ENCODE measurements around the gene GDF11.

GDF11 gene

DNA sequence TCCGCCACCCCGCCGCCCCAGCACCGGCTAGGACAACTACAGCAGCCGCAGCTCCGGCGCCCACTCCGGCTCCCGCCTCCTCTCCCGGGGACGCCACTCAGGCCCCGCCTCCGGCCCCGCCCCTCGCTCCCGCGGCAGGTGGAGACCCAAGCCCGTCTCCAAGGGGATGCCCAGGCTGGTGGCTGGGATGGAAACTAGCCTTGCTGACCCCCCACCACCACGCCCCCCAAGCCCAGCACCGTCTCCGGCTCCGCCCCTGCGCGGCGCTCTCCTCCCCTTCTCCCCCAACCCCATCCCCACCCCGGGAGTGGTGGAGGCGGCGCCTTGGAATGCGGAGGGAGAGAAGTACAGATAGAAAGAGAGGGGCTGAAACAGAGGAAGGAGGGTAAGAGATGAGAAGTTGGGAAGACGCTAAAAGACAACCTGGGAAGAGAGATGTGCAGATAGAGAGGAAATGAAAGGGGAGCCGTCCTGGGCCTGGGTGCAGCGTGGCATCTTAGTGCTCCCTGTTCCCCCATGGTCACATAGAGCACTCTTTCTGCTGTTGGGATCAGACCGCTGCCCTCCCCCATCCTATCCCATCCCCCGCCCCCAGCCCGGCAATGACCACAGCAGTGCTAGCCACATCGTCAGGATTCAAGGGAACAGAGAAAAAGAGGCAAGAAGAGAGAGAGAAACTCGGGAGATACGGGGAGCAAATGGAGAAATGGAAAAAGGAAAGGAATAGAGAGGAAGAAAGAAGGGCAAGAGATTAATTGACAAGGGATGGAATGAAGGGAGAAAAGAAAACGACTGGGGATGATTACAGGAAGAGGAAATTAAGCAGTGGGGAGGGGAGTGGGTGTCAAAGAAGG lies 34.9 kb upstream of the GDF11 start, which contains the start of gene ITGA7:
Gene ITGA7 (minus strand): TSS at position 64 of the 854 bp plus-strand sequence. CDS start 222 bp downstream, outside the sequence.
- H3K9me3 ChIP-seq (ENCODE audit: control insufficient read depth in 1 of 2, low read length in 2 of 2): no peaks in the 10 kb centered on the region
- H3K4me1 ChIP-seq (ENCODE audit: control insufficient read depth in 1 of 2, insufficient read depth in 2 of 2, low read length in 2 of 2): peaks cover 4 to 23% of the 10 kb centered on the region in 2 donors
- peak within 1 kb of the TSS; percentile 59 to 80 for H3K4me3 ChIP-seq (ENCODE audit: low read depth in 1 of 2, low read length in 2 of 2)
- H3K27me3 ChIP-seq (ENCODE audit: low read depth, low read length): no peaks in the 10 kb centered on the region
- peak within 1 kb of the TSS; percentile 91 for H3K27ac ChIP-seq (ENCODE audit: low read length)
- no peaks in the 10 kb centered on the region for H3K36me3 ChIP-seq (ENCODE audit: control insufficient read depth in 1 of 2, insufficient read depth in 2 of 2, low read length in 2 of 2)

DNA sequence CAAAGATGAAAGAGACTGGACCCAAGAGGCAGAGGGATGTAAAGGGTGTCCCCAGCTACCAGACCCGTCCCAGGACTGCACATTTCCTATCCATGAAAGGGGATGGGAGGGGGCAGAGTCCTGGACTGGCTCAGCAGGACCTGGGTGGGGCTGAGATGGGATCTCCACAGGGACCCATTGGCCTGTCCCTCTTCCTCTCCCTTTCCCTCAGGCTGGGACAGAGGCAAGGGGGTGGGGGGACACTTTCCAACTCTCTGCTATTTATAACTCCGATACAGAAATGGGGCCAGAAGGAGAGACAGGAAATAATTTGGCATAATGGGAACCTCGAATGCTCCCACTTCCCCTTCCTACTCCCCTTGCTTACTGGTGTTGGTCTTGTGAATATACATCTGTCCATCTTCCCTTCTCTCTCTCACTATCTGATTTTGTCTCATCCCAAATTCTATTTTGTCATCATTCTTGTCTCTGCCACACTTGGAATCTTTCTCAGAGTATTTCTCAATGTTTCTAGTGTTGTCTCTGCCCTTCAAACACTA lies 34.2 kb upstream of the GDF11 start:
- Histone ChIP-seq H3K27me3 (ENCODE audit: low read depth, low read length) (no peaks in the 10 kb centered on the region), H3K4me3 (ENCODE audit: low read depth in 1 of 2, low read length in 2 of 2) (peak overlapping the region; percentile 35 to 80), H3K36me3 (ENCODE audit: control insufficient read depth in 1 of 2, insufficient read depth in 2 of 2, low read length in 2 of 2) (no peaks in the 10 kb centered on the region), H3K27ac (ENCODE audit: low read length) (peak overlapping the region; percentile 76), H3K4me1 (ENCODE audit: control insufficient read depth in 1 of 2, insufficient read depth in 2 of 2, low read length in 2 of 2) (peaks cover 4 to 27% of the 10 kb centered on the region in 2 donors), H3K9me3 (ENCODE audit: control insufficient read depth in 1 of 2, low read length in 2 of 2) (no peaks in the 10 kb centered on the region)

DNA sequence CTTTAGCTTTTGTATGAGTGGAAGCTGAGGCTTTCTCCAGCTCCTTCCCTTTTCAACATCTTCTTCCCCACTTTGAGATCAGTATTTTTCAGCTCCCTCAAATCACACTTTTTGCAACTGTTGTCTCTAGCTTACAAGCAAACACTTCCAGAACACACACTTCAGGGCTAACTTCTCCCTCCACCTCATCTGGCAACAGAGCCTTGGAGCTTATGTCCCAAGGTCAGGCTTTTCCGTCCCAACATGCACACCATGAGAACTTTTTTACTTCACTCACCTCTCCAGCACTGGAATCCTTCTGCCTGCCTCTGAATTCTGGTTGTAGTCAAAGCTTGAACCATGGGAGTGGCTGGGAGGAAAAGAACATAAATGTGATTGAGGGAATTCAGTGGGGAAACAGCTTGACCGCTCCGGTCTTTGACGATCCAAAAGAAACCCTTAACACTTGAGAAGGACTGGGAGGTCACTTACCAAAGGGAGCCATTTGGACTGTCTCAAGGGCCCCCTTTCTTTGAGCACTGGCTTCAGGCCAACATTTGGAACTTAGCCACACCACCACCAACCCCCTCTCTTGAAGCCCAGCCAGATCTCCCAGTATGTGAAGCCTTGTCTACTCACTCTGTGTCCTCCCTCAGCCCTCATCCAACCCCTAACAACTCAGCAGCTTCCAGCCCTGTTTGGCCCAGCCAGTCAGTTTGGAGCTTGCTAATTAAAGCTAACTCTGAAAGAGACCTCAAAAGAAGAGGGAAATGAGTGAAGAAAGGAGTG lies 31.0 kb upstream of the GDF11 start:
- H3K4me3 ChIP-seq (ENCODE audit: low read depth in 1 of 2, low read length in 2 of 2): no peak overlapping the region
- H3K4me1 ChIP-seq (ENCODE audit: control insufficient read depth in 1 of 2, insufficient read depth in 2 of 2, low read length in 2 of 2): peaks cover 14 to 39% of the 10 kb centered on the region in 2 donors
- H3K27ac ChIP-seq (ENCODE audit: low read length): peak overlapping the region; percentile 28
- no peaks in the 10 kb centered on the region for H3K27me3 ChIP-seq (ENCODE audit: low read depth, low read length)
- no peaks in the 10 kb centered on the region for H3K36me3 ChIP-seq (ENCODE audit: control insufficient read depth in 1 of 2, insufficient read depth in 2 of 2, low read length in 2 of 2)
- H3K9me3 ChIP-seq (ENCODE audit: control insufficient read depth in 1 of 2, low read length in 2 of 2): no peaks in the 10 kb centered on the region

DNA sequence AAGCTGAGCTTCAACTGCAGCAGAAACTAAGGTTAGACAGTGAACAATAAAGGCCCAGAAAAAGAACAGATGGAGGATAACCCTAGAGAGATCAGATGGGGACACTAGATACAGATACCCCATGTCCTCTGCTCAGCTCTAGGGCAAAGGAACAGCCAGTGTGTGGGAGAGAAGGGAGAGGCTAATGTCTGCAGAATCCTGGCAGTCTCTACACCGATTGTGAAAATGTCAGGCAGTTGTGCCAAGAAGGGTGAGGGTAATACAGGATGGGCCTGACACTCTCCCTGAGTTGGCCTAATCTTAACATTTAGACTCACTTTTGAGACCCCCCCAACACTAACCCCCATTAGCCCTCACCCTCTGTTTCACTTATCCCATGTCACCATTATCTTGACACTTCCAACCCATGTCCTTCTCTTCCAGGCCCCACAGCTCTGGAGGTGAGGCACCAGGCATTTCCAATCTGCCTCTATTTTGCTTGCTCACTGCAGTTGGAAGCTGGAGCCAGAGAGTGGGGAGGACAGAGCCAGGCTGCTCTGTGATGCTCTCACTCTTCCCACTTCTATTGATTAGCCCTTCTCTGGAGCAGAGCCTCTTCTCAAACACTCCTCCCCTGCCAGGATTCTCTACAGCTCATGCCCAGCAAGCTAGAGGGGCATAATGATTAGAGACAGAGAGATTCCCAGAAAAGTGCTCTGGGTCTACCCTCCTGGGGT lies 30.1 kb upstream of the GDF11 start:
- Histone ChIP-seq H3K27me3 (ENCODE audit: low read depth, low read length) (no peaks in the 10 kb centered on the region), H3K9me3 (ENCODE audit: control insufficient read depth in 1 of 2, low read length in 2 of 2) (no peaks in the 10 kb centered on the region), H3K27ac (ENCODE audit: low read length) (peak overlapping the region; percentile 28), H3K4me3 (ENCODE audit: low read depth in 1 of 2, low read length in 2 of 2) (no peak overlapping the region), H3K36me3 (ENCODE audit: control insufficient read depth in 1 of 2, insufficient read depth in 2 of 2, low read length in 2 of 2) (no peaks in the 10 kb centered on the region), H3K4me1 (ENCODE audit: control insufficient read depth in 1 of 2, insufficient read depth in 2 of 2, low read length in 2 of 2) (peaks cover 23 to 44% of the 10 kb centered on the region in 2 donors)

DNA sequence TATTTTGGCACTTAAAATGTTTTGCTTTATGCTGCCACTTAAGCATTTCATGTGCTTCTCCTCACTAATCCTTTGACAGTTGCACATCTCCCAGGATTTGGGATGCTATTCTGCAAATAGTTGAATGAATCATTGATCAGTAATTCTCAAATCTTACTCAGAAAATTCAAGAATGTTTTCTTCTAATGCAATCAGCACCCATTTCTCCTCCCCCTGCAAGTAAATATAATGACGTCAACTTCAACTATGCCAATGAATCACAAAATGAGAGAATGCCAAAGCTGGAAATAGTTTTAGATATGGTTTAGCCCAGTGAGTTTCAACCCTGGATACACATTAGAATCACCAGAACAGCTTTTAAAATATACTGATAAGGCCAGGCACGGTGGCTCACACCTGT lies 29.2 kb upstream of the GDF11 start:
- H3K27ac ChIP-seq (ENCODE audit: low read length): peak overlapping the region; percentile 28
- no peaks in the 10 kb centered on the region for H3K27me3 ChIP-seq (ENCODE audit: low read depth, low read length)
- H3K36me3 ChIP-seq (ENCODE audit: control insufficient read depth in 1 of 2, insufficient read depth in 2 of 2, low read length in 2 of 2): no peaks in the 10 kb centered on the region
- H3K9me3 ChIP-seq (ENCODE audit: control insufficient read depth in 1 of 2, low read length in 2 of 2): no peaks in the 10 kb centered on the region
- H3K4me1 ChIP-seq (ENCODE audit: control insufficient read depth in 1 of 2, insufficient read depth in 2 of 2, low read length in 2 of 2): peaks cover 29 to 47% of the 10 kb centered on the region in 2 donors
- H3K4me3 ChIP-seq (ENCODE audit: low read depth in 1 of 2, low read length in 2 of 2): no peak overlapping the region

DNA sequence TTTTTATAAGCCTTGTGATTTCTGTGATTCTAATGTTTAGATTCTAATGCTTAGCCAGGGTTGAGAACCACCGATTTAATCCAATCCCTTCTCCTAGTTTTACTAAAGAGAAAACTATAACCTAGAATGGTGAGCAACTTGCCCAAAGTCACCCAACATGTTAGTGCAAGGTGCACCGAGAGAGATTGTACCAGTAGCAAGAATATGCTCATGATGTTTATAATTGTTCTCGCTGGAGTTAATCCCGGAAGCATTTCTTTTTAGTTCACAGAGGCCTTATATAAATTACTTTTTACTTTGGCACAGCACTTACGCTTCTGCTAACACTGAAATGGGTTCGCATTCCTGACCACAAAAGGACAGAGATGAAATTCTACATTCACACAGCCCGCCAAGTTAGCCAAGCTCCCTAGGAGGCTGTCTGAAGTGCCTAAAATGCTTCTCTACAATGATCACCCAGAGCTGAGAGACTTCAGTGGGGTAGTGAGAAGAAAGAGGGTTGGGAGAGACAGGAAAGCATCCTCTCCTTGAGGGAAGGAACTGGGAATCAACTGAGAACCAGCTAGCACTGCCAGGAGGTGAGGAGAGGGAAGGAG lies 27.7 kb upstream of the GDF11 start:
- Histone ChIP-seq H3K36me3 (ENCODE audit: control insufficient read depth in 1 of 2, insufficient read depth in 2 of 2, low read length in 2 of 2) (no peaks in the 10 kb centered on the region), H3K4me3 (ENCODE audit: low read depth in 1 of 2, low read length in 2 of 2) (peak overlapping the region; percentile 82 to 86), H3K27me3 (ENCODE audit: low read depth, low read length) (no peaks in the 10 kb centered on the region), H3K9me3 (ENCODE audit: control insufficient read depth in 1 of 2, low read length in 2 of 2) (no peaks in the 10 kb centered on the region), H3K4me1 (ENCODE audit: control insufficient read depth in 1 of 2, insufficient read depth in 2 of 2, low read length in 2 of 2) (peaks cover 43 to 56% of the 10 kb centered on the region in 2 donors), H3K27ac (ENCODE audit: low read length) (peak overlapping the region; percentile 92)

DNA sequence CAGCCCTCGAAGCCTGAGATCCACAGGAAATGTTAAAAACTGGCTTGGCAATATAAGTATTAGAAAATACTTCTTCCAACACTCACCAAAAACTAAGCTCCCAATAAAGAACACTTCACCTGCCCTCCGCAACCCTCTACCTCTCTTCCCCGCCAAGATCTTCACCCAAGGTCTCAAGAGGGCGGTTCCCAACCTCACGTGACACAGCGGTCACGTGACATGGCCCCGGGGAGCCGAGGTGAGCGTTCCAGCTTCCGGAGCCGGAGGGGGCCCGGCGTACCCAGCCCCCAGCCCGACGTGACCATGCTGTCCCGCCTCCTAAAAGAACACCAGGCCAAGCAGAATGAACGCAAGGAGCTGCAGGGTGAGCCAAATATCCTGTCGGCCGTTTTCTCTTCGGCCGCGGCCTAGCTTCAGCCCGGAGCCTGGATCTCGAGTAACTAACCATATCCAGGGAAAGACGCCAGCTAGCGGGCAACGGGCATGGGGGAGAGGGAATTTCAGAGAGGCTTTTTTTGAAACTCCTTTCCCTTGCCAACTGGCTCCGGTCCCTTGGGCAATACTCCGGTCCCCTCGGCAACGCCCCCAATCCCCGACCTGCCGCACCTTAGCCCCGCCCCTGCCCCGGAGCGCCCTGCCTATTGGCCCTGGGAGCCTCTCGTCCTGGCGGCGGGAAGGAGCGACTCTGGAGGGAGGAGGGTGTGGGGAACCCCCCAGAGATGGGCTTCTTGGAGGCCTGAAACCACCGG lies 26.9 kb upstream of the GDF11 start, which contains the start of gene BLOC1S1:
Gene BLOC1S1 (plus strand): TSS at position 214 of the 749 bp plus-strand sequence. CDS start 6 bp downstream, at position 220.
- Histone ChIP-seq H3K4me3 (ENCODE audit: low read depth in 1 of 2, low read length in 2 of 2) (peak within 1 kb of the TSS; percentile 82 to 86), H3K9me3 (ENCODE audit: control insufficient read depth in 1 of 2, low read length in 2 of 2) (no peaks in the 10 kb centered on the region), H3K4me1 (ENCODE audit: control insufficient read depth in 1 of 2, insufficient read depth in 2 of 2, low read length in 2 of 2) (peaks cover 49 to 63% of the 10 kb centered on the region in 2 donors), H3K36me3 (ENCODE audit: control insufficient read depth in 1 of 2, insufficient read depth in 2 of 2, low read length in 2 of 2) (no peaks in the 10 kb centered on the region), H3K27ac (ENCODE audit: low read length) (peak within 1 kb of the TSS; percentile 92), H3K27me3 (ENCODE audit: low read depth, low read length) (no peaks in the 10 kb centered on the region)

DNA sequence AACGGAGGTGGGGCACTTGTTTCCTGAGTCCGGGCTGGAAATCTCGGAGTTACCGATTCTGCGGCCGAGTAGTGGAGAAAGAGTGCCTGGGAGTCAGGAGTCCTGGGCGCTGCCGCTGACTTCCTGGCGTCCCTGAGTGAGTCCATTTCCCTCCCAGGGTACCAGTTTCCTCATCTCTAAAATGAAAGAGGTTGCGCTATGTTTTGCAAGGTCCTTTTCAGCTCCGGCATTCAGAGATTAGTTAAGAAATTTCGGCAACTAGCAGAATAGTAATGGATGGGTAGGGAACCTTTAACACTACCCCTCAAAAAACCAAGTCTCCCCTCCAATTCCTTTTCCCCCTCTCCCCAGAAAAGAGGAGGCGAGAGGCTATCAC lies 26.4 kb upstream of the GDF11 start:
- Histone ChIP-seq H3K9me3 (ENCODE audit: control insufficient read depth in 1 of 2, low read length in 2 of 2) (no peaks in the 10 kb centered on the region), H3K27ac (ENCODE audit: low read length) (peak overlapping the region; percentile 92), H3K4me3 (ENCODE audit: low read depth in 1 of 2, low read length in 2 of 2) (peak overlapping the region; percentile 82 to 86), H3K4me1 (ENCODE audit: control insufficient read depth in 1 of 2, insufficient read depth in 2 of 2, low read length in 2 of 2) (peaks cover 49 to 69% of the 10 kb centered on the region in 2 donors), H3K27me3 (ENCODE audit: low read depth, low read length) (no peaks in the 10 kb centered on the region), H3K36me3 (ENCODE audit: control insufficient read depth in 1 of 2, insufficient read depth in 2 of 2, low read length in 2 of 2) (no peaks in the 10 kb centered on the region)

DNA sequence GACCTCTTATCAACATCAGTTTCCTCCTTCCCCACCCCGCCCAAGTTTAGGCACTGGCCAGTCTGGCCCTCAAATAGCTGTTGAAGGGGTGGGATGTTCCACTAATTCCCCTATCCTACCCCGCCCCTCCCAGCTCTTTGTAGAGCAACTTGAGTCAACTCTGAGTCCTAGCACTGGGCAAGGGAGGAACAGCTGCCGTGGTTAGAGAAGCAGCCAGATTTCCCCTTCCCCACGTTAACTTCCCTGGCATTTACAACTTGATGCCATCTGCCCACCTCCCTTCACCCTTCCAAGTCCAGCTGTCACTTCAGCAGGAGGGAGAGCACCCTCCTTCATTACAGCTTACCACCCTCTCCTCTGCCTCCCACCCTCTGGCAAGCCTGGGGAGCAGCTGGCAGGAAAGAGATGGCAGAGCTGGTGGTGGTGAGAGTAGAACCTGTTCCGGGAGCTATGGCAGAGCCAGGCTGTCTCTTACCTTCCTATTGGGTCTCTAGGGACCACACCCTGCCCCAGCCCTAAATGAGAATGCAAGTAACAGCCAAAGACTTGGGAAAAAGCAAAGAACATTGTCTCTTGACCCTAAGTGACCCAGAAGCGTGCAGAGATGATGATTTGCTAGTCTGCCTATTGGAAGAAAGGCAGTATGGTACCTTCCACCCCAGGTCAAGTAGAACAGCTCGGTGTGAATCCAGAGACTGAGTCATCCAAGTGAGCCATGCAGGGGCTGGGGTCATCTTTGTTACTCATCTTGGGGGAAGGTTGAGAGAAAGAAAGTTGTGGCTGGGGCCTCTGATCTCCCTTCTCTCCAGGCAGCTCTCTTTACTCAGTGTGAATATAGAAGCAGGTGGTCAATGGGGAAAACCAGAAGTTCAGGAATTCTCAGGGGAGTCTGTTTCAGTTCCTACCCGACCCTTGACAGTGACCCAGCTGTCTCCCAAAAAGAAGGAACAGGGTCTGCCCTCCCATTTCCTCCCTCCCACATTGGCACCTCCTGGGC lies 25.6 kb upstream of the GDF11 start:
- Histone ChIP-seq H3K36me3 (ENCODE audit: control insufficient read depth in 1 of 2, insufficient read depth in 2 of 2, low read length in 2 of 2) (no peaks in the 10 kb centered on the region), H3K27ac (ENCODE audit: low read length) (peak overlapping the region; percentile 92), H3K4me3 (ENCODE audit: low read depth in 1 of 2, low read length in 2 of 2) (peak overlapping the region; percentile 82 to 86), H3K27me3 (ENCODE audit: low read depth, low read length) (no peaks in the 10 kb centered on the region), H3K9me3 (ENCODE audit: control insufficient read depth in 1 of 2, low read length in 2 of 2) (no peaks in the 10 kb centered on the region), H3K4me1 (ENCODE audit: control insufficient read depth in 1 of 2, insufficient read depth in 2 of 2, low read length in 2 of 2) (peaks cover 49 to 68% of the 10 kb centered on the region in 2 donors)
